ENCODE results near the gene RAB23.

- TF ChIP-seq CTCF (IDR thresholded peaks at IDR 0.05; ENCODE audit: poor library complexity) (no peak), EZH2phosphoT487 (IDR thresholded peaks at IDR 0.05; ENCODE audit: low read depth, severe bottlenecking, unreplicated experiment) (no peak), EZH2 (IDR thresholded peaks at IDR 0.05; ENCODE audit: borderline replicate concordance) (no peak)
Measured at GRCh38 chr6:57262488-57262887, 40.4 kb upstream of the RAB23 start.
